Transverse colon (tissue), 4 donors: ENCODE data around the gene SAXO1. TPM values are rescaled to one million over a fixed set of nuclear protein-coding genes. Genes with fewer than 3 reads are reported as not detected.

Experiments used
- DNase-seq: peaks from one replicate; pipeline ENCODE4 v3.0.0-alpha.2; 2019
- H3K27ac ChIP-seq, 4 donors: fragments of 200-600 bp; sonication (generic); 2 replicates each; pipeline ENCODE4 v1.5.1; 2016 to 2018; ENCODE audit warnings: inconsistent platforms in 4 of 4
- H3K27me3 ChIP-seq: fragments of 200-600 bp; sonication (generic); 2 replicates; pipeline ENCODE4 v1.5.1; 2017; ENCODE audit warnings: inconsistent platforms
- H3K36me3 ChIP-seq, 4 donors: fragments of 200-600 bp; sonication (generic); 2 replicates each; pipeline ENCODE4 v1.5.1; 2017 to 2019; ENCODE audit warnings: inconsistent platforms in 4 of 4
- H3K4me1 ChIP-seq, 4 donors: fragments of 200-600 bp; sonication (generic); 2 replicates each; pipeline ENCODE4 v1.5.1; 2017 to 2020; ENCODE audit warnings: inconsistent platforms in 4 of 4
- H3K4me3 ChIP-seq, 4 donors: fragments of 200-600 bp; sonication (generic); 1 replicate in 1 of 4; 2 replicates in 3 of 4; pipeline versions ENCODE4 v1.5.1 to v1.6.1; 2017 to 2019; ENCODE audit warnings: inconsistent platforms in 4 of 4
- H3K9me3 ChIP-seq, 2 donors: fragments of 200-600 bp; sonication (generic); 2 replicates each; pipeline ENCODE4 v1.5.1; 2017 to 2019; ENCODE audit warnings: inconsistent platforms in 2 of 2
- EP300 ChIP-seq: sonication (generic); formaldehyde crosslinking; IDR thresholded peaks from one replicate; pipeline ENCODE4 v1.6.1; 2017; ENCODE audit warnings: antibody characterized with exemption, low read depth
- POLR2A ChIP-seq: fragments of 450-650 bp; IDR thresholded peaks from one replicate; pipeline ENCODE4 v1.6.1; 2016; ENCODE audit warnings: antibody characterized with exemption, mild to moderate bottlenecking, moderate library complexity
- POLR2AphosphoS5 ChIP-seq, 3 donors: sonication (generic); formaldehyde crosslinking; IDR thresholded peaks; one replicate each; pipeline ENCODE4 v1.6.1; 2016; ENCODE audit warnings: antibody characterized with exemption in 3 of 3
- WGBS, 2 donors: methylation state at CpG; one replicate each; pipeline ENCODE4 v1.1.5; 2018; ENCODE audit warnings: low coverage in 1 of 2; 5-methylcytosine and 5-hydroxymethylcytosine counted together
- in situ Hi-C, 4 donors: fragments of 200-750 bp; cut with MboI; loops; one replicate each; pipeline versions ENCODE4 v1.15.0 to v1.15.1; 2017; ENCODE audit warnings: low sequenced_read_pairs in 3 of 4, low pct_ligation_motif_present in 1 of 4, low pct_unique_long_range_greater_than_20kb in 1 of 4
- intact Hi-C: fragments of 100-400 bp; cut with DNase I; formaldehyde crosslinking; loops from one replicate; pipeline ENCODE4 v1.15.1; 2023; ENCODE audit warnings: low total_unique reads
- total RNA-seq, 4 donors: library from RNA; depleted of rRNA; stranded (reverse); fragments of >200 nt; gene quantifications; one replicate each; pipeline ENCODE4 v1.1.0, GENCODE V29; 2016
- TF ChIP-seq, protein P1 (sequence below), 5 experiments: fragments of 200-600 bp in 3 of 5; fragments of 450-650 bp in 2 of 5; sonication (generic) in 3 of 5; IDR thresholded peaks; 1 replicate in 2 of 5; 2 replicates in 3 of 5; pipeline ENCODE4 v1.5.1; 2016 to 2017; ENCODE audit warnings: antibody characterized with exemption in 5 of 5, inconsistent platforms in 3 of 5, mild to moderate bottlenecking in 2 of 5, moderate library complexity in 1 of 5

The SAXO1 gene
- total RNA-seq, 4 donors from 2014 or later: 0.41 TPM; not detected in 3

DNA sequence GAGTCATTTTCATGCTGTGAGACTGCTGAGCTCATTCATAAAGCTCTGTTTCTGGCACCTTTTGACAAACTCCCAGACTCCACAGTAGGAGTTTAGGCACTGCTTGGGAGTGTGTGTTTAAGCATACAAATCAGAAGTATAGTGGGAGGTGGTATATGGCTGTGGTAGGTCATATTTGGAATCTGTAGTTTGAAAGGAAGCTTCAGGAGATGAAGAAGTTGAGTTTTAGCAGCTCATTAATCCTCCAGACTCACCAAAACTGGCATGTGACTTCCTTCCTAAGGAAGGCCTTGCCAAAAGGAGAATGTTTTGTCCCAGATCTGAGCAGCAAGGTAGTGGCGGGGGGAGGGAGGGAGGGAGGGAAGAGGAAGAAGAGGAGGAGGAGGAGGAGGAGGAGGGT is 52.8 kb downstream of the SAXO1 start:
- DNase-seq: no peak
- no peak overlapping the region for H3K4me3 ChIP-seq
- intact Hi-C loops (no loop called here), in situ Hi-C loops (no loop called here)
- TF ChIP-seq EP300 (no peak), POLR2AphosphoS5 (IDR thresholded peaks at IDR 0.05) (no peak)
- TF ChIP-seq, protein P1, sequence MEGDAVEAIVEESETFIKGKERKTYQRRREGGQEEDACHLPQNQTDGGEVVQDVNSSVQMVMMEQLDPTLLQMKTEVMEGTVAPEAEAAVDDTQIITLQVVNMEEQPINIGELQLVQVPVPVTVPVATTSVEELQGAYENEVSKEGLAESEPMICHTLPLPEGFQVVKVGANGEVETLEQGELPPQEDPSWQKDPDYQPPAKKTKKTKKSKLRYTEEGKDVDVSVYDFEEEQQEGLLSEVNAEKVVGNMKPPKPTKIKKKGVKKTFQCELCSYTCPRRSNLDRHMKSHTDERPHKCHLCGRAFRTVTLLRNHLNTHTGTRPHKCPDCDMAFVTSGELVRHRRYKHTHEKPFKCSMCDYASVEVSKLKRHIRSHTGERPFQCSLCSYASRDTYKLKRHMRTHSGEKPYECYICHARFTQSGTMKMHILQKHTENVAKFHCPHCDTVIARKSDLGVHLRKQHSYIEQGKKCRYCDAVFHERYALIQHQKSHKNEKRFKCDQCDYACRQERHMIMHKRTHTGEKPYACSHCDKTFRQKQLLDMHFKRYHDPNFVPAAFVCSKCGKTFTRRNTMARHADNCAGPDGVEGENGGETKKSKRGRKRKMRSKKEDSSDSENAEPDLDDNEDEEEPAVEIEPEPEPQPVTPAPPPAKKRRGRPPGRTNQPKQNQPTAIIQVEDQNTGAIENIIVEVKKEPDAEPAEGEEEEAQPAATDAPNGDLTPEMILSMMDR (IDR thresholded peaks at IDR 0.05): no peak
- H3K4me1 ChIP-seq: peaks cover 0 to 15% (median 5%) of the 10 kb centered on the region in 4 donors
- no peaks in the 10 kb centered on the region for H3K9me3 ChIP-seq
- no peaks in the 10 kb centered on the region for H3K27me3 ChIP-seq
- no peak overlapping the region for H3K27ac ChIP-seq
- WGBS, 2 donors: 73% methylated on average over 1 of the region's 1 CpG; no CpG with 5 or more reads in 1 of the 2 donors
- no peaks in the 10 kb centered on the region for H3K36me3 ChIP-seq

DNA sequence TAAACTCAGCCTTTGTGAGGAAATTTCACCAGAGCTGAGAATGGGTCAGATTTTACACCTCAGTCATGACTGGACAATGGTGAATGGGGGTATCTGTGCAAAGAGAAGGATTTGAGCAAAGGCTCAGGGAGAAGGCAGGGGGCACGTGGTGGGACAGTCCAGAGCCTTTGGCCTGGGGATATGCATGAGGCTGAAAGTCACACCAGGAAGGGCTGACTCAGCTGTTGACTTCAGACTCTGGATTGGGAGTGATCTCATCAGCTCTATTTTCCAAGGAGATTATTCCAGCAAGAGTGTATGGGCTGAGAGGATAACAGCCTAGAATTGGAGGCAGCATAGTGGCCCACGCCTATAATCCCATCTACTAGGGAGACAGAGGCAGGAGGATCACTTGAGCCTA is 53.6 kb downstream of the SAXO1 start:
- no peak for TF ChIP-seq POLR2AphosphoS5 (IDR thresholded peaks at IDR 0.05)
- no peak overlapping the region for H3K4me3 ChIP-seq
- H3K27me3 ChIP-seq: no peaks in the 10 kb centered on the region
- no peak for DNase-seq
- WGBS, 2 donors: 40 to 65% methylated on average over 1 to 2 of the region's 2 CpGs
- intact Hi-C loops (no loop called here), in situ Hi-C loops (no loop called here)
- peaks cover 0 to 15% (median 5%) of the 10 kb centered on the region in 4 donors for H3K4me1 ChIP-seq
- no peak overlapping the region for H3K27ac ChIP-seq
- no peaks in the 10 kb centered on the region for H3K36me3 ChIP-seq
- H3K9me3 ChIP-seq: no peaks in the 10 kb centered on the region

- no peak overlapping the region for H3K4me3 ChIP-seq
- intact Hi-C loops (no loop called here), in situ Hi-C loops (no loop called here)
- no peak for DNase-seq
- no peak for TF ChIP-seq EP300
- TF ChIP-seq, protein P1 (IDR thresholded peaks at IDR 0.05): no peak
- no peak for TF ChIP-seq POLR2AphosphoS5 (IDR thresholded peaks at IDR 0.05)
- TF ChIP-seq POLR2A: no peak
- H3K9me3 ChIP-seq: no peaks in the 10 kb centered on the region
- no peaks in the 10 kb centered on the region for H3K27me3 ChIP-seq
- H3K36me3 ChIP-seq: no peaks in the 10 kb centered on the region
- H3K27ac ChIP-seq: no peak overlapping the region
- whole genome bisulfite sequencing, 2 donors: 93% methylated on average over 2 of the region's 2 CpGs; no CpG with 5 or more reads in 1 of the 2 donors
- H3K4me1 ChIP-seq: peaks cover 0 to 15% (median 5%) of the 10 kb centered on the region in 4 donors
Observed at GRCh38 chr9:18978188-18978587, 54.8 kb downstream of the SAXO1 start.

GRCh38 chr9:18976709-18977531 is 56.1 kb downstream of the SAXO1 start:
- Histone ChIP-seq H3K27me3 (no peaks in the 10 kb centered on the region), H3K9me3 (no peaks in the 10 kb centered on the region), H3K4me3 (no peak overlapping the region), H3K4me1 (peaks cover 0 to 15% (median 5%) of the 10 kb centered on the region in 4 donors), H3K36me3 (no peaks in the 10 kb centered on the region), H3K27ac (no peak overlapping the region)
- 43 to 46% methylated on average over 10 to 12 of the region's 12 CpGs for whole genome bisulfite sequencing, 2 donors
- DNase-seq: no peak
- in situ Hi-C loops (no loop called here), intact Hi-C loops (no loop called here)
- TF ChIP-seq POLR2AphosphoS5 (IDR thresholded peaks at IDR 0.05) (no peak), EP300 (no peak), POLR2A (no peak)
- TF ChIP-seq, protein P1 (IDR thresholded peaks at IDR 0.05): no peak
